ENCODE measurements around the gene CHRNA7. TPM values are rescaled to one million over a fixed set of nuclear protein-coding genes. Genes with fewer than 3 reads are reported as not detected.

The CHRNA7 gene
- 0.18 and 0.28 TPM in 2 replicates for total RNA-seq

DNA sequence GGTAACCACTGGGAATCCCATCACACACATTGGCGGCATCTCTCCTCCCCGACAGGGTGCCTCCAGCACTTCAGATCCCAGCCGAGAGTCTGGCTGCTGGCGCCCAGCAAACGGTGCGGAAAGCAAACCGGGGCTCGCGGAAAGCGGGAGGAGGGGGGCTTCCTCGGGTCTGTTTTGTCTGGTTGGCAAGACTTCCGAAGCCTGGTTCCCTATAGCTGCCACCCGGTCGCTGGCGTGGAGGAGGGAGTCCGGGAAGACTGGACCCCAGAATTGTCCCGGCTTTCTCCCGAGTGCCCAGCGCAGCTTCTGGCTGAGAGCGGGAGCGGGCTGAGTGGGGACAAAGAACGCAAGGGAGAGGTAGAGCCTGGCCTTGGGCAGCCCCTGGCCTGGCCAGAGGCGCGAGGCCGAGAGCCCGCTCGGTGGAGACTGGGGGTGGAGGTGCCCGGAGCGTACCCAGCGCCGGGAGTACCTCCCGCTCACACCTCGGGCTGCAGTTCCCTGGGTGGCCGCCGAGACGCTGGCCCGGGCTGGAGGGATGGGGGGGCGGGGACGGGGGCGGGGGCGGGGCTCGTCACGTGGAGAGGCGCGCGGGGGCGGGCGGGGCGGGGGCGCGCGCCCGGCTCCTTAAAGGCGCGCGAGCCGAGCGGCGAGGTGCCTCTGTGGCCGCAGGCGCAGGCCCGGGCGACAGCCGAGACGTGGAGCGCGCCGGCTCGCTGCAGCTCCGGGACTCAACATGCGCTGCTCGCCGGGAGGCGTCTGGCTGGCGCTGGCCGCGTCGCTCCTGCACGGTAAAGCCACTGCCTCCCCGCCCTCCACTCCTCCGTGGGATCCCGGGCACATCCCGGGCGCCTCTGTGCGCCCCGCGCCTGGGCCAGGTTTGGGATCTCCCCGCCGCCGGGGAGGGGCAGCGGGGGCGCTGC lies at the start of gene CHRNA7:
TSS of gene CHRNA7 (plus strand) at position 654 of the 920 bp plus-strand sequence. CDS start at position 734, 80 bp downstream.

Other genes starting within 250 kb of the CHRNA7 start
- under 0.01 and 0.83 TPM in 2 replicates for gene OTUD7A, start 159.8 kb upstream of the CHRNA7 start, total RNA-seq